ENCODE results near the gene TKFC. TPM values are rescaled to one million over a fixed set of nuclear protein-coding genes. Genes with fewer than 3 reads are reported as not detected.
A peak's percentile ranks its signal among the peaks of the same experiment; 100 is the strongest.

TKFC gene
- total RNA-seq, 1 experiment from 2014 or later = 79.6 TPM

GRCh38 chr11:61331651-61332050 lies 1.4 kb upstream of the TKFC start:
- Histone ChIP-seq H3K36me3 (ENCODE audit: control insufficient read depth, insufficient read depth, low read length) (peaks cover 20% of the 10 kb centered on the region), H3K4me3 (ENCODE audit: low read depth in 2 of 2, low read length in 2 of 2) (peak overlapping the region; percentile 92 to 98), H3K27me3 (ENCODE audit: control insufficient read depth, insufficient read depth, low read length) (no peaks in the 10 kb centered on the region), H3K9me3 (ENCODE audit: control insufficient read depth, insufficient read depth, low read depth, low read length) (no peaks in the 10 kb centered on the region), H3K27ac (ENCODE audit: low read length) (peak overlapping the region; percentile 92), H3K4me1 (ENCODE audit: control insufficient read depth, insufficient read depth, low read length) (peaks cover 31% of the 10 kb centered on the region)
- DNase-seq (ENCODE audit: low read depth, low spot score) (no peak), ATAC-seq (no peak)
- POLR2A ChIA-PET = no interaction called here
- CTCF ChIA-PET = no interaction called here
- TF ChIP-seq SIN3A (IDR thresholded peaks at IDR 0.05; ENCODE audit: borderline replicate concordance, insufficient read depth, low read depth, low read length) = no peak
- intact Hi-C loops (cut with micrococcal nuclease; ENCODE audit: unreplicated experiment) (no loop called here), in situ Hi-C loops (cut with HindIII; ENCODE audit: low pct_unique_long_range_greater_than_20kb, low sequenced_read_pairs) (no loop called here)
- BruUV-seq (replicated peaks) = no TSS peak

GRCh38 chr11:61332281-61332796 lies 689 bp upstream of the TKFC start:
- H3K27me3 ChIP-seq (ENCODE audit: control insufficient read depth, insufficient read depth, low read length) = no peaks in the 10 kb centered on the region
- peak overlapping the region; percentile 92 to 98 for H3K4me3 ChIP-seq (ENCODE audit: low read depth in 2 of 2, low read length in 2 of 2)
- peak overlapping the region; percentile 92 for H3K27ac ChIP-seq (ENCODE audit: low read length)
- peaks cover 18% of the 10 kb centered on the region for H3K36me3 ChIP-seq (ENCODE audit: control insufficient read depth, insufficient read depth, low read length)
- POLR2A ChIA-PET = no interaction called here
- peaks cover 31% of the 10 kb centered on the region for H3K4me1 ChIP-seq (ENCODE audit: control insufficient read depth, insufficient read depth, low read length)
- CTCF ChIA-PET = no interaction called here
- DNase-seq (ENCODE audit: low read depth, low spot score) = no peak
- in situ Hi-C loops (cut with HindIII; ENCODE audit: low pct_unique_long_range_greater_than_20kb, low sequenced_read_pairs) (no loop called here), intact Hi-C loops (cut with micrococcal nuclease; ENCODE audit: unreplicated experiment) (no loop called here)
- no peak for TF ChIP-seq TCF7L2 (IDR thresholded peaks at IDR 0.05; ENCODE audit: low read depth, low read length)
- TF ChIP-seq POLR2AphosphoS5 (IDR thresholded peaks at IDR 0.05; ENCODE audit: low read depth, low read length) = no peak
- TF ChIP-seq, protein P1, sequence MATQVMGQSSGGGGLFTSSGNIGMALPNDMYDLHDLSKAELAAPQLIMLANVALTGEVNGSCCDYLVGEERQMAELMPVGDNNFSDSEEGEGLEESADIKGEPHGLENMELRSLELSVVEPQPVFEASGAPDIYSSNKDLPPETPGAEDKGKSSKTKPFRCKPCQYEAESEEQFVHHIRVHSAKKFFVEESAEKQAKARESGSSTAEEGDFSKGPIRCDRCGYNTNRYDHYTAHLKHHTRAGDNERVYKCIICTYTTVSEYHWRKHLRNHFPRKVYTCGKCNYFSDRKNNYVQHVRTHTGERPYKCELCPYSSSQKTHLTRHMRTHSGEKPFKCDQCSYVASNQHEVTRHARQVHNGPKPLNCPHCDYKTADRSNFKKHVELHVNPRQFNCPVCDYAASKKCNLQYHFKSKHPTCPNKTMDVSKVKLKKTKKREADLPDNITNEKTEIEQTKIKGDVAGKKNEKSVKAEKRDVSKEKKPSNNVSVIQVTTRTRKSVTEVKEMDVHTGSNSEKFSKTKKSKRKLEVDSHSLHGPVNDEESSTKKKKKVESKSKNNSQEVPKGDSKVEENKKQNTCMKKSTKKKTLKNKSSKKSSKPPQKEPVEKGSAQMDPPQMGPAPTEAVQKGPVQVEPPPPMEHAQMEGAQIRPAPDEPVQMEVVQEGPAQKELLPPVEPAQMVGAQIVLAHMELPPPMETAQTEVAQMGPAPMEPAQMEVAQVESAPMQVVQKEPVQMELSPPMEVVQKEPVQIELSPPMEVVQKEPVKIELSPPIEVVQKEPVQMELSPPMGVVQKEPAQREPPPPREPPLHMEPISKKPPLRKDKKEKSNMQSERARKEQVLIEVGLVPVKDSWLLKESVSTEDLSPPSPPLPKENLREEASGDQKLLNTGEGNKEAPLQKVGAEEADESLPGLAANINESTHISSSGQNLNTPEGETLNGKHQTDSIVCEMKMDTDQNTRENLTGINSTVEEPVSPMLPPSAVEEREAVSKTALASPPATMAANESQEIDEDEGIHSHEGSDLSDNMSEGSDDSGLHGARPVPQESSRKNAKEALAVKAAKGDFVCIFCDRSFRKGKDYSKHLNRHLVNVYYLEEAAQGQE (IDR thresholded peaks at IDR 0.05; ENCODE audit: insufficient read depth in 1 of 2, low read depth in 2 of 2, low read length in 1 of 2) = no peak
- TF ChIP-seq CTCF (IDR thresholded peaks at IDR 0.05) = no peak
- TF ChIP-seq SIN3A (IDR thresholded peaks at IDR 0.05; ENCODE audit: borderline replicate concordance, insufficient read depth, low read depth, low read length) = no peak
- no peaks in the 10 kb centered on the region for H3K9me3 ChIP-seq (ENCODE audit: control insufficient read depth, insufficient read depth, low read depth, low read length)
- no TSS peak for BruUV-seq (replicated peaks)
- ATAC-seq = no peak
